GM19193 (cell line): Measurements from ENCODE around the gene SLC39A5.

Source experiments
- POLR2A ChIP-seq: IDR thresholded peaks from 4 replicates; pipeline ENCODE4 v1.6.1; 2011; ENCODE audit not compliant: insufficient read depth, insufficient read length; ENCODE audit errors: extremely low read depth

Gene SLC39A5

GRCh38 chr12:56206452-56207166 is 23.2 kb upstream of the SLC39A5 start:
- TF ChIP-seq POLR2A = peak; percentile 14

- TF ChIP-seq POLR2A = no peak
These were observed 21.8 kb upstream of the SLC39A5 start for GRCh38 chr12:56208006-56208405.

GRCh38 chr12:56212361-56212760 is 17.5 kb upstream of the SLC39A5 start:
- TF ChIP-seq POLR2A = no peak

- TF ChIP-seq POLR2A = no peak
These were observed 16.0 kb upstream of the SLC39A5 start for GRCh38 chr12:56213878-56214277.

- no peak for TF ChIP-seq POLR2A
These were observed 13.4 kb upstream of the SLC39A5 start for GRCh38 chr12:56216461-56216860.

- no peak for TF ChIP-seq POLR2A
These were observed 10.0 kb upstream of the SLC39A5 start for GRCh38 chr12:56219840-56220239.

- no peak for TF ChIP-seq POLR2A
These were observed 9.1 kb upstream of the SLC39A5 start for GRCh38 chr12:56220611-56221231.

GRCh38 chr12:56221232-56221756 is 8.6 kb upstream of the SLC39A5 start:
- no peak for TF ChIP-seq POLR2A

GRCh38 chr12:56221757-56222530 is 7.9 kb upstream of the SLC39A5 start, which contains the start of gene RNF41:
Gene RNF41 (minus strand): TSS chr12:56221922. CDS start chr12:56214047, 7,875 bp downstream.
- peak; percentile 96 for TF ChIP-seq POLR2A

GRCh38 chr12:56222531-56222895 is 7.3 kb upstream of the SLC39A5 start:
- no peak for TF ChIP-seq POLR2A

- TF ChIP-seq POLR2A = no peak
These were observed 6.2 kb upstream of the SLC39A5 start for GRCh38 chr12:56223571-56224101.

GRCh38 chr12:56224102-56224701 is 5.6 kb upstream of the SLC39A5 start, which contains the start of gene NABP2:
Gene NABP2 (plus strand): TSS chr12:56224342. CDS start chr12:56224857, 515 bp downstream.
- TF ChIP-seq POLR2A = peak; percentile 70

- no peak for TF ChIP-seq POLR2A
These were observed 4.9 kb upstream of the SLC39A5 start for GRCh38 chr12:56224954-56225353.

- TF ChIP-seq POLR2A = no peak
These were observed 769 bp upstream of the SLC39A5 start for GRCh38 chr12:56229082-56229481.
